ENCODE measurements around the gene TNPO1.

TNPO1 gene

GRCh38 chr5:72854419-72854818 is 38.0 kb downstream of the TNPO1 start:
- no peak overlapping the region for H3K9ac ChIP-seq (ENCODE audit: low read depth, low read length)
- H3K27me3 ChIP-seq (ENCODE audit: control insufficient read depth, insufficient read depth, low read length) = no peaks in the 10 kb centered on the region
- H3K9me3 ChIP-seq (ENCODE audit: control insufficient read depth, insufficient read depth, low read length) = no peaks in the 10 kb centered on the region
- H3K27ac ChIP-seq (ENCODE audit: low read depth, low read length) = no peak overlapping the region
- no peak overlapping the region for H3K4me3 ChIP-seq (ENCODE audit: low read depth, low read length)
- H3K36me3 ChIP-seq (ENCODE audit: control insufficient read depth, insufficient read depth, low read length) = peaks cover 87% of the 10 kb centered on the region
- peaks cover 18% of the 10 kb centered on the region for H3K4me1 ChIP-seq (ENCODE audit: control insufficient read depth, insufficient read depth, low read length)

- no peak overlapping the region for H3K27ac ChIP-seq (ENCODE audit: low read depth, low read length)
- no peaks in the 10 kb centered on the region for H3K9me3 ChIP-seq (ENCODE audit: control insufficient read depth, insufficient read depth, low read length)
- peaks cover 97% of the 10 kb centered on the region for H3K36me3 ChIP-seq (ENCODE audit: control insufficient read depth, insufficient read depth, low read length)
- no peak overlapping the region for H3K4me3 ChIP-seq (ENCODE audit: low read depth, low read length)
- peaks cover 6% of the 10 kb centered on the region; the same call in 1 of the 2 replicates for H3K4me1 ChIP-seq (ENCODE audit: control insufficient read depth, insufficient read depth, low read length)
- H3K9ac ChIP-seq (ENCODE audit: low read depth, low read length) = no peak overlapping the region
- no peaks in the 10 kb centered on the region for H3K27me3 ChIP-seq (ENCODE audit: control insufficient read depth, insufficient read depth, low read length)
These were observed 39.4 kb downstream of the TNPO1 start for GRCh38 chr5:72855821-72856220.

GRCh38 chr5:72857396-72857795 is 40.9 kb downstream of the TNPO1 start:
- H3K27ac ChIP-seq (ENCODE audit: low read depth, low read length) = no peak overlapping the region
- H3K36me3 ChIP-seq (ENCODE audit: control insufficient read depth, insufficient read depth, low read length) = peaks cover 96% of the 10 kb centered on the region
- no peaks in the 10 kb centered on the region for H3K27me3 ChIP-seq (ENCODE audit: control insufficient read depth, insufficient read depth, low read length)
- no peaks in the 10 kb centered on the region for H3K9me3 ChIP-seq (ENCODE audit: control insufficient read depth, insufficient read depth, low read length)
- no peak overlapping the region for H3K9ac ChIP-seq (ENCODE audit: low read depth, low read length)
- H3K4me3 ChIP-seq (ENCODE audit: low read depth, low read length) = no peak overlapping the region
- H3K4me1 ChIP-seq (ENCODE audit: control insufficient read depth, insufficient read depth, low read length) = no peaks in the 10 kb centered on the region

- Histone ChIP-seq H3K4me3 (ENCODE audit: low read depth, low read length) (no peak overlapping the region), H3K4me1 (ENCODE audit: control insufficient read depth, insufficient read depth, low read length) (no peaks in the 10 kb centered on the region), H3K9ac (ENCODE audit: low read depth, low read length) (no peak overlapping the region), H3K27ac (ENCODE audit: low read depth, low read length) (no peak overlapping the region), H3K36me3 (ENCODE audit: control insufficient read depth, insufficient read depth, low read length) (peaks cover 96% of the 10 kb centered on the region), H3K9me3 (ENCODE audit: control insufficient read depth, insufficient read depth, low read length) (no peaks in the 10 kb centered on the region), H3K27me3 (ENCODE audit: control insufficient read depth, insufficient read depth, low read length) (no peaks in the 10 kb centered on the region)
These were observed 42.7 kb downstream of the TNPO1 start for GRCh38 chr5:72859127-72859526.

- no peaks in the 10 kb centered on the region for H3K27me3 ChIP-seq (ENCODE audit: control insufficient read depth, insufficient read depth, low read length)
- no peak overlapping the region for H3K4me3 ChIP-seq (ENCODE audit: low read depth, low read length)
- no peak overlapping the region for H3K9ac ChIP-seq (ENCODE audit: low read depth, low read length)
- H3K4me1 ChIP-seq (ENCODE audit: control insufficient read depth, insufficient read depth, low read length) = no peaks in the 10 kb centered on the region
- no peak overlapping the region for H3K27ac ChIP-seq (ENCODE audit: low read depth, low read length)
- peaks cover 94% of the 10 kb centered on the region for H3K36me3 ChIP-seq (ENCODE audit: control insufficient read depth, insufficient read depth, low read length)
- no peaks in the 10 kb centered on the region for H3K9me3 ChIP-seq (ENCODE audit: control insufficient read depth, insufficient read depth, low read length)
These were observed 44.0 kb downstream of the TNPO1 start for GRCh38 chr5:72860499-72860898.

GRCh38 chr5:72871366-72872024 is 55.0 kb downstream of the TNPO1 start:
- H3K27me3 ChIP-seq (ENCODE audit: control insufficient read depth, insufficient read depth, low read length) = no peaks in the 10 kb centered on the region
- H3K4me3 ChIP-seq (ENCODE audit: low read depth, low read length) = no peak overlapping the region
- no peaks in the 10 kb centered on the region for H3K9me3 ChIP-seq (ENCODE audit: control insufficient read depth, insufficient read depth, low read length)
- no peak overlapping the region for H3K9ac ChIP-seq (ENCODE audit: low read depth, low read length)
- H3K36me3 ChIP-seq (ENCODE audit: control insufficient read depth, insufficient read depth, low read length) = peaks cover 93% of the 10 kb centered on the region
- H3K4me1 ChIP-seq (ENCODE audit: control insufficient read depth, insufficient read depth, low read length) = no peaks in the 10 kb centered on the region
- no peak overlapping the region for H3K27ac ChIP-seq (ENCODE audit: low read depth, low read length)

- no peak overlapping the region for H3K4me3 ChIP-seq (ENCODE audit: low read depth, low read length)
- no peak overlapping the region for H3K9ac ChIP-seq (ENCODE audit: low read depth, low read length)
- H3K4me1 ChIP-seq (ENCODE audit: control insufficient read depth, insufficient read depth, low read length) = no peaks in the 10 kb centered on the region
- no peak overlapping the region for H3K27ac ChIP-seq (ENCODE audit: low read depth, low read length)
- no peaks in the 10 kb centered on the region for H3K9me3 ChIP-seq (ENCODE audit: control insufficient read depth, insufficient read depth, low read length)
- H3K36me3 ChIP-seq (ENCODE audit: control insufficient read depth, insufficient read depth, low read length) = peaks cover 95% of the 10 kb centered on the region
- no peaks in the 10 kb centered on the region for H3K27me3 ChIP-seq (ENCODE audit: control insufficient read depth, insufficient read depth, low read length)
These were observed 62.4 kb downstream of the TNPO1 start for GRCh38 chr5:72878854-72879253.

- no peak overlapping the region for H3K27ac ChIP-seq (ENCODE audit: low read depth, low read length)
- no peaks in the 10 kb centered on the region for H3K4me1 ChIP-seq (ENCODE audit: control insufficient read depth, insufficient read depth, low read length)
- no peak overlapping the region for H3K4me3 ChIP-seq (ENCODE audit: low read depth, low read length)
- no peaks in the 10 kb centered on the region for H3K9me3 ChIP-seq (ENCODE audit: control insufficient read depth, insufficient read depth, low read length)
- H3K27me3 ChIP-seq (ENCODE audit: control insufficient read depth, insufficient read depth, low read length) = no peaks in the 10 kb centered on the region
- H3K9ac ChIP-seq (ENCODE audit: low read depth, low read length) = no peak overlapping the region
- peaks cover 97% of the 10 kb centered on the region for H3K36me3 ChIP-seq (ENCODE audit: control insufficient read depth, insufficient read depth, low read length)
These were observed 66.5 kb downstream of the TNPO1 start for GRCh38 chr5:72882989-72883388.

GRCh38 chr5:72883850-72884249 is 67.4 kb downstream of the TNPO1 start:
- no peak overlapping the region for H3K9ac ChIP-seq (ENCODE audit: low read depth, low read length)
- no peak overlapping the region for H3K4me3 ChIP-seq (ENCODE audit: low read depth, low read length)
- H3K9me3 ChIP-seq (ENCODE audit: control insufficient read depth, insufficient read depth, low read length) = no peaks in the 10 kb centered on the region
- H3K4me1 ChIP-seq (ENCODE audit: control insufficient read depth, insufficient read depth, low read length) = no peaks in the 10 kb centered on the region
- no peak overlapping the region for H3K27ac ChIP-seq (ENCODE audit: low read depth, low read length)
- H3K36me3 ChIP-seq (ENCODE audit: control insufficient read depth, insufficient read depth, low read length) = peaks cover 97% of the 10 kb centered on the region
- H3K27me3 ChIP-seq (ENCODE audit: control insufficient read depth, insufficient read depth, low read length) = no peaks in the 10 kb centered on the region

- no peak overlapping the region for H3K9ac ChIP-seq (ENCODE audit: low read depth, low read length)
- H3K27ac ChIP-seq (ENCODE audit: low read depth, low read length) = no peak overlapping the region
- no peaks in the 10 kb centered on the region for H3K27me3 ChIP-seq (ENCODE audit: control insufficient read depth, insufficient read depth, low read length)
- H3K9me3 ChIP-seq (ENCODE audit: control insufficient read depth, insufficient read depth, low read length) = no peaks in the 10 kb centered on the region
- H3K36me3 ChIP-seq (ENCODE audit: control insufficient read depth, insufficient read depth, low read length) = peaks cover 96% of the 10 kb centered on the region
- no peak overlapping the region for H3K4me3 ChIP-seq (ENCODE audit: low read depth, low read length)
- H3K4me1 ChIP-seq (ENCODE audit: control insufficient read depth, insufficient read depth, low read length) = no peaks in the 10 kb centered on the region
These were observed 68.4 kb downstream of the TNPO1 start for GRCh38 chr5:72884892-72885291.

GRCh38 chr5:72885824-72886223 is 69.4 kb downstream of the TNPO1 start:
- no peak overlapping the region for H3K27ac ChIP-seq (ENCODE audit: low read depth, low read length)
- peaks cover 99% of the 10 kb centered on the region for H3K36me3 ChIP-seq (ENCODE audit: control insufficient read depth, insufficient read depth, low read length)

More at GRCh38 chr5:72885824-72886223, 69.4 kb downstream of the TNPO1 start:
- Histone ChIP-seq H3K9me3 (ENCODE audit: control insufficient read depth, insufficient read depth, low read length) (no peaks in the 10 kb centered on the region), H3K27me3 (ENCODE audit: control insufficient read depth, insufficient read depth, low read length) (no peaks in the 10 kb centered on the region), H3K9ac (ENCODE audit: low read depth, low read length) (no peak overlapping the region), H3K4me1 (ENCODE audit: control insufficient read depth, insufficient read depth, low read length) (no peaks in the 10 kb centered on the region), H3K4me3 (ENCODE audit: low read depth, low read length) (no peak overlapping the region)

All from HUES48 (cell line).